NCI-H1092 treated with DMSO at 0.1 percent for 48 hours (cell line): Measurements from ENCODE around the gene KCNB1.

Experiments used
- DNase-seq: peaks from one replicate; lab custom pipeline; 2025; lab: John Stamatoyannopoulos, UW

KCNB1 gene

DNA sequence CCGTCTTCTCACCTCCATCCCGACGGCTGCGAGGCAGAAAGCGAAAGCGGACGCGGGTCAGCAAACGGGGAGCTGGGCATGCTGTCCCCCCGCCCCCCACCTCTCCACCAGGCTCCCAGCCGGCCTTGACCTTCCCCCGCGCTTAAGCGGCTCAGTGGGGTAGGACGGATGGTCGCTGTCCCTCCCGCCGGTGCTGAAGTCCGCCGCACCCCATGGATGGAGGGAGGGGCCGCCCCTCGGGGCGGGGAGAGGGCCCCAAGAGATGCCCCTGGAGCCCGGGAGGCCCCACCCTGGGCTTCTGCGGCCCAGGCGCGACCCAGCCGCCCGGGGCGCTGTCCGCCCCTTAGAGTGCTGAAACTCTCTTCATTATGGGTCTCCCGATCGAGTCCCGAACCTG is at the start of gene KCNB1:
KCNB1 (minus strand) TSS at position 48 of the 397 bp plus-strand sequence. CDS start 188 bp downstream, outside the sequence.
- no peak for DNase-seq

DNA sequence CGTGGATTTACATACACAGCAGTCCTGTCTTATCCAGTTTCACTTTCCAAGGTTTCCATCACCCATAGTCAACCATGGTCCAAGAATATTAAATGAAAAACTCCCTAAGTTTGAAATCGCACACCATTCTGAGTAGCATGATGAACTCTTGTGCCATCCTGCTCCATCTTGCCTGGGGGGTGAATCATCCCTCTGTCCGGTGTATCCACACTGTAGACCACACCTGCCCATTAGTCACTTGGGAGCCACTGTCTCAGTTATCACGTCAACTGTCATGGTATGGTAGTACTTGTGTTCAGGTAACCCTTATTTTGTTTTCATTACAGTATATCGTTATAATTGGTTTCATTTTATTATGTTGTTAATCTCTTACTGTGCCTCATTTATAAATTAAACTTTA is 47.0 kb upstream of the KCNB1 start:
- no peak for DNase-seq

DNA sequence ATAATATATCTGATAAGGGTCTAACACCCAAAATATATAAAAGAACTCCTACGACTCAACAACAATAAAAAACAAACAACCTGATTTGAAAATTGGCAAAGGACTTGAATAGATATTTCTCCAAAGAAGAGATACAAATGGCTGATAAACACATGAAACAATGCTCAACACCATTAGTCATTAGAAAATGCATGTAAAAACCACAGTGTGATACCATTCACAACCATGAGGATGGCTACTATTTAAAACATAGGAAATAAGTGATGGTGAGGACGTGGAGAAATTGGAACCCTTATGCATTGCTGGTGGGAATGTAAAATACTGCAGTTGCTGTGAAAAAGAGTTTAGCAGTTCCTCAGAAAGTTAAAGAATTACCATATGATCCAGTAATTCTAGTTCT is 44.1 kb upstream of the KCNB1 start:
- DNase-seq = no peak

DNA sequence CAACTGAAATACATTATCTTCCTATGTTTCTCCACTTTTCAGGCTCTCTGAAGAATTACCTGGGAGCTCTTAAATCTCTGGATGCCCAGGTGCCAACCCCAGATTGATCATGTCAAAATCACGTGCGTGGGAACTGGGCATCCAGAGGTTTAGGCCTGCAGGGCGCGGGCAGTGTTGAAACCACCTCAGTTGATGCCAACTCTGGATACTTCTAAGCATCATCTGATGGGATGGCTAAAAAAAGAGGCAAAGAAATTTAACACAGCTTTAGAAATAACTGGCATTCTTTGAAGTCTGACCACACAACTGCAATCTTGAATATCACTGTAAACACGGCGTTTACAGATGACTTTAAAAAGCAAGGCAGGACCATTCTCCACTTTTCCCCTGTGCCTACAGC is 43.6 kb upstream of the KCNB1 start:
- no peak for DNase-seq

DNA sequence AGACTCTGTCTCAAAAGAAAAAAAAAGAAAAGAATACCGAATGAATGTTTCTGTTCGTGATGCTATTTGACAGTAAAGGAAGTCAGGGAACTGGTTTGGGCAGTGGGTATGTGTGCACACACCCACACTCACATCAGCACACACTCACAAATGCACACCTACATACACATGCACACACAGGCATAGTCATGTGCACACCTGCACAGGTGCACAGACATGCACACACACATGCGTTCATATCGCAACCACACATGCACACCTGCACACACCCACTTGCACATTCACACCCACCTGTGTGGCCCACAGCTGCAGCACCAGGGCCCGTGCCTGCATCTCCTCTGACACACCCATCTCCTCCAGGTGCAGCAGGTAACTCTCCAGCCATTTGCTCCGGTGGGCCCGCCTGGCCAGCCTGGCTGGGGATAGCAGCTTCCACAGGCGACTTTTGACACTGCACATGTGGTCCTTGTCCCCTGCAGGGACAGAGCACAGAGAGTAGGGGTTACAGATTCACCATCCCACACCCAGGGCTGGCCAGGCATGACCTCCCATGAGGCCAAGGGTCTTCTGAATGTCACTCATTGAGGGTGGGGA is 41.4 kb upstream of the KCNB1 start:
- no peak for DNase-seq

DNA sequence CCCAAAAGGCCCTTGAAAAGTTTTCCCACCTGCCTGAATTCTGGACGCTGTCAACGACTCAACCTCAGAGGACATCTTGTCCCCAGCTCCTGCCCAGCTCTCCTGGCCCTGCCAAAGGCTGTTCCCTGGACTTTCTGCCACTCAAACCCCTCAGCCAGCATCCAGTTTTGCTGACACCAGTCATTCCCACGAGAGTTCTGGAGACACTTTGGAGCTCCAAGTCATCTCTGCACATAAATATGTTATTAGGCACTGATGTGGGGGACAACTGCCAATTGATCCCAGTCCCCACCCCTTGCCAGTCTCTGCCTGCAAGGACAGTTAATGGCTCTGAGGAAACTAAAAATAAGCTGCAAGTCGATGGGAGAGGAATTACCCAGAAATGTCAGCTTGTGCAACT is 38.9 kb upstream of the KCNB1 start:
- no peak for DNase-seq

DNA sequence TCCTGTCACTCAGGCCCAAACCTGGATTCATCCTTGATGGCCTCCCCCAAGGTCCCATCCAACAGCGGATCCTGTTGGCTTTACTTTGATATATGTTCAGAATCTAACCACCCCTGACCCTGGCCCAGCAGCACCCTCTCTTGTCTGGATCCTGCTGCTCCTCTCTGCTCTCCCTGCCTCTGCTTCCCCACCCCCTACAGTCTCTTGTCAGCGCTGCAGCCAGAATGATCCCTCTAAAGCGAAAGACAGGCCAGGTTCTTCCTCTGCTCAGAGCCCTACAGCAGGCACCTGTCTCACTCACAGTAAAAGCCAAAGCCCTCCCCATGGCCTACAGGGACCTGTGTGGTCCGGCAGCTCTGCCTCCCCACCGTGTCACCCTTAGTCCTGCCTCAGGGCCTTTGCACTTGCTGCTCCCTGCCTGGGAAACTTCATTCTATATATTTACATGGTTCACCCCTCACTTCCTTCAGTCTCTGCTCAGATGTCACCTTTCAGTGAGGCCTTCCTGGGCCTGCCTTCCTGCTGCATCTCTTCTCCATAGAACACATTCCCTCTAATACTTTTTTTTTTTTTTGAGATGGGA is 37.4 kb upstream of the KCNB1 start:
- DNase-seq = no peak

DNA sequence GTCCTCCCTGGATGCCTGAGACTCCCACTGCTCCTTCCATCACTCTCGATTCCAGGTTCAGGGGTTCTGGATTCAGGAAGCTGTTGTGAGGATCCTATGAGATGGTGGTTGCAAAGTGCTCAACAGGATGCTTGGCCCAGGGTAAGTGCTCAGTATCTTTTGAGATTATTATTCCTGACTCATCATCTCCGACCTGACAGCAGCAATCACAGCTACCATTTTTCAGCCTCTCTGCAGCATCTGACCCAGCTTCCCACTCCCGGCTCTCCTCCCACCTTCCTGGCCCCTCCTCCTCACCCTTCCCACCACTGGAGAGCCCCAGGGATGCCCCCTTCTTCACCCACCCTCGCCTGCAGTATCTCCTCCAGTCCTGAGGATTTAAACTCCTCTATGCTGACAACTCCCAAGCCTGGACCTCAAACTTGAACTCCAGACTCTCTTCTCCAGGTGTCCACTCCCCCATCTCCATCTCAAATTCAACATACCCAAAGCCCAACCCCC is 36.8 kb upstream of the KCNB1 start:
- no peak for DNase-seq

DNA sequence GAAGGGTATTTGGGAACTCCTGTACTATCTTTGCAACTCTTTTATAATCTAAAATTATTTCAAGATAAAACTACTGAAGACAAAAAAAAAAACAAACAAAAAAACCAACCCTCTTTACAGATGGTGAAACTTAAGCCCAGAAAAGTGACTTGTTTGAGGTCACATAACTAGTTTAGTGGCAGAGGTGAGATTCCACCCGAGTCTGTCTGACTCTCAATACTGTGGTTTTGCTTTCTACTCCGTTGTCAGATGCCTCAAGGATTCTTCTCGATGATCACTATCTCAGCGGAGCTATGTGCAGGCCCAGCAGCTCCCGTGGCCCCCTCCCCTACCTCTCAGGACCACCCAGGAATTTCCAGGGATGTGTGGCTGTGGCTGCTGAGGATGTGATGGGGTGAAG is 36.1 kb upstream of the KCNB1 start:
- no peak for DNase-seq

DNA sequence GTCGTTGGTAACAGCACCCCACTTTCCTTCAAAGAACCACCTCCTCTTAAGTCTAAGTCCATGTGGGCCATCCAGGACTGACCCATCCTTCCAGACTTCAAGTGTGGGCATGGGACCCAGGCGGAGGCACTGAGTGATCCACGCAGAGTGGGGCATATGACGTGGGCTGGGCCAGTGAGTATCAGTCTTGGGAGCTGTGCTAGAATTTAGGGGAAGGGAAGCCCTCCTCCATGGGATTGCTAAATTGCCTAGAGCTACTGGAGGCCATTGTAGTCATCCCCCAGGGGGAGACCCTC is 35.3 kb upstream of the KCNB1 start:
- no peak for DNase-seq

DNA sequence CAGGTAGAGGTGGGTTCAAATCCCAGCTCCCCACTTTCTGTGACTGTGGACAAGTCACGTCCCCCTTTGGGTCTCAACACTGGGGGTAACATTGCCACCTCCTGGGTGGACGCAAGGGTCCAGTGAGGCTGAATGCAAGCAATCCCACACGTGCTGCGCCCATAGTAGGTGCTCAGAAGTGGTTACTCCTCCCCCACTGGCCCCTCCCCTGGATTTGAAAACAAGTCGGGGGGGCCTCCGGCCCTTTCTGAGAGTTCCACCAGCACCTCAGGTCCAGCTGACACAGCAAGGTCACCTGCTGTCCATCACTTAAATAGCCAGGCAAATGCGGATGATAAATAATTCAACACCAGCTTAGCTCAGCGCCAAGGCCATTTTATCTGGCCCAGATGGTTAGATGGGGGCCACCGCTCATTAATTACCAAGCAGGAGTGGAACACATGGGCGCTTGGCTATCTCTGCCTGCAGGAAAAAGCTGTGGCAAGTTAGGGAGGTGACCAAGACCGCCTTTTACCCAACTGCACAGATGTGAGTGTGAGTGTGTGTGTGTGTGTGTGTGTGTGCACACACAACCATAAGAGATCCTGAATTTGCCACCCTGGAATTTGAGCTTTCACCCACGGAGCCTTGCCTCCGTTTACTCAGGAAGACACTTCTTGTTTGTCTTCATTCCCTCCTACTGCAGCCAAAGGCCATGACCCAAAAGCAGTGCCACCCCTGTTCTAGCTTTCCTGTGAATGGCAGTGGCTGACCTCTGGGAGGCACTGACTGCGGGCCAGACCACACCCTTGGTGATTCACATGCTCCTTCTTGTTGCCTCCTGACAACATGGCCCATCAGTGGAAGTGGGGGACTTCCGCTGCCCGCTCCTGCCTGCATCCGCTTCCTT is 34.7 kb upstream of the KCNB1 start:
- DNase-seq = no peak

DNA sequence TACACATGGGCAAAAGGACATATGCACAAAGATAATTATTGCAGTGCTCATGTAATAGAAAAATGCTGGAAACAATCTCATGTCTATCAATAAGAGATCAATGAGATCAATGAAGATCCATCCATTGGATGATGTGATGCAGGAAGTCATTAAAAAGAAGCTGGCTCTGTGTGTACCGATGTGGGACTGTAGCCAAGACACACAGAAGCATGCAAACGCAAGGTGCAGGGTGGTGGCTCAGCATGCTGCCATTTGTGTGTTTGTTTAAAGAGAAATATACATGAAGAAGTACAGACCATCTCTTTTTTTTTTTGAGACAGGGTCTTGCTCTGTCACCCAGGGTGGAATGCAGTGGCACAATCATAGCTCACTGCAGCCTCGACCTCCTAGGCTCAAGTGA is 33.1 kb upstream of the KCNB1 start:
- DNase-seq = peak; percentile 33

DNA sequence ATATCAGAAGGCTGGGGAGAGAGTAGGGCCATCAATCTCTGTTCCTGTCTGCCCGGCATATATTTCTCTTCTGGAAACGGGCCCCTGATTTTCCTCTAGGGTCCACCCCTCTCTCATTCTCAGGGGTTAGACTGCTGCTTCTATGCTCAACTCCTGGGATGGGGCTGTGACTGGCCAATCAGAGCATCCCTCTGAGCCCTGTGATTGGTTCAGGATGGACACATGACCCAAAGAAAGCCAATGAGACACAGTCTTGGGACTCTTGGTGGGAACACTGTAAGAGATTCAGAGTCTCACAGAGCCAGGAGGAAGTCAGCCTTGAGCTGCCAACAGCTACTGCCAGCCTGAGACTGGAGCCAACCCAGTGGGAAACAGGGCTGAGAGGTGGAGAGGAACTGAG is 31.0 kb upstream of the KCNB1 start:
- no peak for DNase-seq

DNA sequence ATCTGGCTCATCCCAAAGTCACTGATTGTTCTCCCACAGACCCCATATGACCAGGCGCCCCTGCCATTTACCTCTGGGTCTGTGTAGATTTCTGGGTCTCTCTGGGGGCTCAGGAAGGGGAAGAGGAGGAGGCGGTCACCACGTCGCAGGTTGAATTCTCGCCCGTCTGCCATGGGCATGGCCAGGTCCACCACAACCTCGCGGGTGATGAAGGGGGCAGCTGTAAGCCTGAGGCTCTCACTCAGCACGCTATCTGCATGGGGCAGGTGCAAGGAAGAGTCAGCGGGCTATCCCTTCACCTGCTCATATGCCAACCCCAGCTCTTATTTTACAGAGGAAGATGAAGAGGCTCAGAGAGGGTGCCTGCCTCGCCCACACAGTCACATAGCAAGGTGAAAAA is 30.5 kb upstream of the KCNB1 start:
- DNase-seq = no peak

DNA sequence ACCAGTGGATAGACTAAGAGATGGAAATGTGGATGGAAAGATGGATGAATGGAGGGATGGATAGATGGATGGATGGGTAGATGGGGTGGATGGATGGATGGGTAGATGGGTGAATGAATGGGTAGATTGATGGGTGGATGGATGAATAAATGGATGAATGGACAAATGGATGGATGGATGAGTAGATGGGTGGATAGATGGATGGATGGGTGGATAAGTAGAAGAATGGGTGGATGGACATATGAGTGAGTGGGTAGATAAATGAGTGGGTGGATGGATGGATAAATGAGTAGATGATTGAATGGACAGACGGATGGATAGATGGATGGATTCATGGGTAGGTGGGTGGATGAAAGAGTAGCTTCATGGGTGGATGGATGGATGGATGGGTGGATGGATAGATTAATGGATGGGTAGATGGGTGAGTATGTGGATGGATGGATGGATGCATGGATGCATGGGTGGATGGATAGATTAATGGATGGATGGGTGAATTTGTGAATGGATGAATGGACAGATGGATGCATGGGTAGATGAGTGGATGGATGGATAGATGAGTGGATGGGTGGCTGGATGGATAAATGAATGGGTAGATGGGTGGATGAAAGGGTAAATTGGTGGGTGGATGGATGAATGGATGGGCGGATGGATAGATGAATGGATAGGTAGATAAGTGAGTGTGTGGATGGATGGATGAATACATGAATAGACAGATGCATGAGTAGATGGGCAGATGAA is 29.5 kb upstream of the KCNB1 start:
- no peak for DNase-seq

DNA sequence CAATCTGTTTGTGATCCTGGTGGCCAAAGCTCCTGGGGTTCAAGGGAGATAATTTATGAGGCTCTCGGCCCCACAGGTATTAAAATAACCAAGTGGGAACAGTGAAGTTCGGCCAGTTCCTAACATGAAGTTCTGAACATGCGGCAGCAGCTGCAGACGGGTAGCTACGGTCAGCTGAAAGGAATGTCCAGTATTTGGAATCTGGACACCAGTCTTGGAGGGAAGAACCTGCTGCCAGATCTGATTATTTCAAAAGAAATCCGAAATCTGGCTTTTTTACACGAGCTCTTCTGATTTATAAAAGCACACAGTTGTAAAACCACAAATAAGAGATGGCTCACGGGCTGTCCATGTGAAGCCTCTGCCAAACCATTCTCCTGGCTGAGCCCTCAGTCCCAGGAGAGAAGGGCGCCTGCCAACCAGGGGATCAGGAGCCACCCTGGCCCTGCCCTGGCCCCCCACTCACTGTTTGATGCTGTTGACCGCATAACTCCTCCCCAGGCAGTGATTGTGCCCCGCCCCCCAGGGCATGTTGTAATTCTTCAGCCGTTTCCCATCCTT is 28.2 kb upstream of the KCNB1 start:
- DNase-seq = no peak

DNA sequence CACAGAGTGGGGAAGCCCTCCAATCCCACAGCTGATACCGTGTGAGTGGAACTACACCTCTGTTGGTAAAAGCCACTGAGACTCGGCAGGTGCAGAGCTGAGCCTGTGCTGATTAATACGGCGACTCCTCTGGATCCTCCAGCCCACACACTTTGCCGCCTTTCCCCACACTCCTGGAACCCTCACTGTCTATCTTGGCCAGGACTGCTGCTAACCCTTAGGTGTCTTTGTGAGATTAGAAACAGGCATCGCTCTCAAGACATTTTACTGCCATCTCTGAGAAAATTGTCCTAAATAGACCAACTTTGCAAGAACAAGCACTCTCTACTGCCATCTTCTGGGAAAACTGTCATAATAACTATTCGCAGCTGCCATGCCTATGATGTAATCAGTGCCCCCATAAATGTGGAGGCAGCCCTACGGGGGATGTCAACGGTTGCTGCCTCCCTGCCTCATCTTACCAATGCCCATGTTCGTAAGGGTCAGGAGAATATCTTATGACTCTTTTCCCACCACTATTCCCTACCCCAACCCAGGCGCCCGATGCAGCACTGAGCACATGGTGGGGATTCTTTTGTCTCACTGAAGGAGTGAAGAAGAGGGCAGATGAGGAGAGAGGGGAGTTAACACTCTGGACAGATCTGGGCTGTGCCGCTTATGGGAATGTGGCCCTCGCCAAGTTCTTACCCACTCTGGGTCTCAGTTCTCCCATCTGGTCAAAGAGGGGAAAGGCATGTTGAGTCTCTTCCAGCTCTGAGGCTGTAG is 26.1 kb upstream of the KCNB1 start:
- DNase-seq = peak; percentile 62

DNA sequence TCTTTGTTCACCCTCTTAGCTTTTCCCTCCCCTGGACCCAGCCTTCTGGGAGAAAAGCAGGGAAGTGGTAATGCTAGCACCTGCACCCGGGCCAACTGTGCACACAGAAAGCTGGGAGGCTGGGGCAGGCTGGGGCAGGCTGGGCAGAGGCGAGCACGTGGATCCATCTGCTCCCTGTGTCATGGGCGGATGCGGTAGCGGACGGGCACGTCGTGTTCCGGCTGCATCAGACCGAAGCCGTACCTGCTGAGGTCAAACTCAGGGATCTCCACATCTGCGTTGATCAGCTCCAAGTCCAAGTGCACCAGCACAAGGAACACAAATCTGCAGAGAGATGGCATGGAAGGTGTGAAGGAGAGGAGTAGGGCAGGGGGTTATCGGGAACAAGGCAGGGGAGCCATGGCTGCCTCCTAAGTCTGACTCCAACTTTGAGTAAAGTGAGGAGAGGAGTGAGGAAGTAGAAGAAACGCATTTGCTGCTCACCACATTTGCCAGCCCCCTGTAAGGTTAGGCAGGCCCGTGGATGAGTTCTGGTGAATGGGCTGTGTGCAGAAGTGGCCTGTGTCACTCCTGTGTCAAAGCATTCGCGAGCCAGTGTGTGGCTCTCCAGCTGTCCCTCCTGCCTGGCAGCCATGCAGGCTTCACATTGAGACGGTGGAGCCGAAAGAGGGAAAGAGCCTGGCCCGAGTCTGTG is 25.4 kb upstream of the KCNB1 start:
- DNase-seq = no peak

DNA sequence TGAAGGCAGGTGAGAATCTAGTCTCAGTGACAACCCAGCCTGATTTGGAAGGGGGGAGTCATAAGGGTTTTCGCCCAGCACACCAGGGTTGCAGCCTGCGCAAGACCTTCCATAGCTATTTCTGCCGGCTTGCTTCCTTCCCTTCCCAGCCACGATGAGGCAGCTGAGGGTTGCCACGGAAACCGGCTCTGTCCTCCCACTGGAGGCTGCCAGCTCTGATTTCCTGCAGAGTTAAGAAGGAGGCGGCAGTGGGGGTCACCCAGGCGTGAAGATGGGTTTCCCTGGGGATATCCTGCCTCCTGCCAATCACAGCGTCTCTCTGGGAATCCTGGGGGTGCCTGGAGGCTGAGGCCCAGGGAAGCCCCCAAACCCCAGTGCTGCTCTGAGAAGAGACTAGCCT is 23.1 kb upstream of the KCNB1 start:
- DNase-seq = peak; percentile 72

DNA sequence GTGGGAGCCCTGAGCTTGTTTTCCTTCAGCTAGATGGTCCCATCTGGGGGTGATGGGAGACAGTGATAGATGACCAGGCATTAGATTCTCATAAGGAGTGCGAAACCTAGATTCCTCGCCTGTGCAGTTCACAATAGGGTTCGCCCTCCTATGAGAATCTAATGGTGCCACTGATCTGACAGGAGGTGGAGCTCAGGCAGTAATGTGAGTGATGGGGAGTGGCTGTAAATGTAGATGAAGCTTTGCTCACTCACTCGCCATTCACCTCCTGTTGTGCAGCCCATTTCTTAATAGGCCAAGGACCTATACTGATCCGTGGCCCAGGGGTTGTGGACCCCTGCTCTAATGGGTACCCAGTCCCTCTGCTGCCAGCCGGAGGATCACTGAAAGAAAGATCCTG is 20.7 kb upstream of the KCNB1 start:
- DNase-seq = no peak

DNA sequence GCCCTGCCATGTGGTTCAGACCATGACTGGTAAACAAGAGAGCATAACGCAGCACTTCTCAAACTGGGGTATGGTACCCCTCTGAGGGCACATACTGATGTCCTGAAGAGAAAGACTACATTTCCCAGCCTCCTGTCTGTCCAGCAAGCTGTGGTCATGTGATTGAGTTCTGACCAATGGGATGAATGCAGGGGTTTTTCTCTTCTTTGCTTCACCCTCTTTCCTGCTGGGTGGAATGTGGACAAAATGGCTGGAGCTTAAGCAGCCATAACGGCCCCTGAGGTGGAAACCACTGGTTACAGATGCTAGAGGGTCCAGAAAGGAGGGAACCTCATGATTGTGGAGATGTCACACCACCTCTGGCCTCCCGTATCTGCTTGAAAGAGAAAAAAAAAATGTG is 19.4 kb upstream of the KCNB1 start:
- DNase-seq = no peak
